Measurements from ENCODE around the gene MTHFD2L. TPM values are rescaled to one million over a fixed set of nuclear protein-coding genes. Genes with fewer than 3 reads are reported as not detected.
A peak's percentile ranks its signal among the peaks of the same experiment; 100 is the strongest.

Gene MTHFD2L
- total RNA-seq, 6 experiments from 2014 or later: 5.2 to 9.0 (median 8.1) TPM

- H3K4me3 Mint-ChIP-seq: peak overlapping the region; percentile 31
- peaks cover 63% of the 10 kb centered on the region for H3K4me1 Mint-ChIP-seq (ENCODE audit: low read depth)
- H3K27ac Mint-ChIP-seq: peak overlapping the region; percentile 94
- DNase-seq: peak; percentile 76
- no peaks in the 10 kb centered on the region; the same call in none of the 2 replicates for H3K27me3 Mint-ChIP-seq (ENCODE audit: insufficient read depth)
- H3K36me3 Mint-ChIP-seq (ENCODE audit: low read depth): no peaks in the 10 kb centered on the region
- H3K9me3 Mint-ChIP-seq: no peaks in the 10 kb centered on the region
- TF ChIP-seq, protein P1, sequence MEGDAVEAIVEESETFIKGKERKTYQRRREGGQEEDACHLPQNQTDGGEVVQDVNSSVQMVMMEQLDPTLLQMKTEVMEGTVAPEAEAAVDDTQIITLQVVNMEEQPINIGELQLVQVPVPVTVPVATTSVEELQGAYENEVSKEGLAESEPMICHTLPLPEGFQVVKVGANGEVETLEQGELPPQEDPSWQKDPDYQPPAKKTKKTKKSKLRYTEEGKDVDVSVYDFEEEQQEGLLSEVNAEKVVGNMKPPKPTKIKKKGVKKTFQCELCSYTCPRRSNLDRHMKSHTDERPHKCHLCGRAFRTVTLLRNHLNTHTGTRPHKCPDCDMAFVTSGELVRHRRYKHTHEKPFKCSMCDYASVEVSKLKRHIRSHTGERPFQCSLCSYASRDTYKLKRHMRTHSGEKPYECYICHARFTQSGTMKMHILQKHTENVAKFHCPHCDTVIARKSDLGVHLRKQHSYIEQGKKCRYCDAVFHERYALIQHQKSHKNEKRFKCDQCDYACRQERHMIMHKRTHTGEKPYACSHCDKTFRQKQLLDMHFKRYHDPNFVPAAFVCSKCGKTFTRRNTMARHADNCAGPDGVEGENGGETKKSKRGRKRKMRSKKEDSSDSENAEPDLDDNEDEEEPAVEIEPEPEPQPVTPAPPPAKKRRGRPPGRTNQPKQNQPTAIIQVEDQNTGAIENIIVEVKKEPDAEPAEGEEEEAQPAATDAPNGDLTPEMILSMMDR (IDR thresholded peaks at IDR 0.05): peak; percentile 99
Observed at GRCh38 chr4:74228691-74229640, 71.0 kb downstream of the MTHFD2L start.

- no peaks in the 10 kb centered on the region for H3K9me3 Mint-ChIP-seq
- H3K36me3 Mint-ChIP-seq (ENCODE audit: low read depth): no peaks in the 10 kb centered on the region
- H3K27ac Mint-ChIP-seq: peak overlapping the region; percentile 94
- TF ChIP-seq, protein P1 (IDR thresholded peaks at IDR 0.05): no peak
- H3K4me3 Mint-ChIP-seq: peak overlapping the region; percentile 78
- H3K4me1 Mint-ChIP-seq (ENCODE audit: low read depth): peaks cover 50% of the 10 kb centered on the region
- peak; percentile 88 for DNase-seq
- no peaks in the 10 kb centered on the region; the same call in none of the 2 replicates for H3K27me3 Mint-ChIP-seq (ENCODE audit: insufficient read depth)
Observed at GRCh38 chr4:74230902-74231499, 73.1 kb downstream of the MTHFD2L start.

DNA sequence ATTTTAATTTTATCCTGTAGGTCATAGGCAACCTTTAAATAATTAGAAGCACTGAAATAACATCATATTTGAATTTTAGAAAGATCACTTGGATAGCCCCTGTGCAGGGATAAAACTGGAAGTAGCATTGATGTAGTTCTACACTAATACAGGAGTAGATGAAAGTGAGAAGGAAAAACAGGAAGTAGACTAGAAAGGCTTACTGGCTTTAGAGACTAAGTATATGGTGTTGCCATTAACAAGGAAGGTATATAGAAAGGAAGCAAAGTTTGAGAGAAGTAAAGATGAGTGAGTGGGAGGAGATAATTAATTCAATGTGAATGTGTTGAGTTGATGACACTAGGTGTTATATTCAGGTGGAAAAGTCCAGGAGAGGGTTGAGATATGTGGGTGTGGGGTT is 77.2 kb downstream of the MTHFD2L start:
- TF ChIP-seq, protein P1 (IDR thresholded peaks at IDR 0.05): no peak
- Mint-ChIP-seq H3K9me3 (peaks cover 7% of the 10 kb centered on the region; the same call in 1 of the 2 replicates), H3K4me3 (no peak overlapping the region), H3K4me1 (ENCODE audit: low read depth) (peaks cover 31% of the 10 kb centered on the region), H3K36me3 (ENCODE audit: low read depth) (no peaks in the 10 kb centered on the region), H3K27ac (no peak overlapping the region), H3K27me3 (ENCODE audit: insufficient read depth) (no peaks in the 10 kb centered on the region; the same call in none of the 2 replicates)
- no peak for DNase-seq

- no peaks in the 10 kb centered on the region; the same call in 1 of the 2 replicates for H3K27me3 Mint-ChIP-seq (ENCODE audit: insufficient read depth)
- TF ChIP-seq, protein P1 (IDR thresholded peaks at IDR 0.05): no peak
- DNase-seq: no peak
- peaks cover 7% of the 10 kb centered on the region for H3K4me1 Mint-ChIP-seq (ENCODE audit: low read depth)
- H3K9me3 Mint-ChIP-seq: peaks cover 7% of the 10 kb centered on the region; the same call in 1 of the 2 replicates
- H3K4me3 Mint-ChIP-seq: no peak overlapping the region
- H3K36me3 Mint-ChIP-seq (ENCODE audit: low read depth): no peaks in the 10 kb centered on the region
- H3K27ac Mint-ChIP-seq: no peak overlapping the region
Observed at GRCh38 chr4:74237425-74237966, 79.6 kb downstream of the MTHFD2L start.

DNA sequence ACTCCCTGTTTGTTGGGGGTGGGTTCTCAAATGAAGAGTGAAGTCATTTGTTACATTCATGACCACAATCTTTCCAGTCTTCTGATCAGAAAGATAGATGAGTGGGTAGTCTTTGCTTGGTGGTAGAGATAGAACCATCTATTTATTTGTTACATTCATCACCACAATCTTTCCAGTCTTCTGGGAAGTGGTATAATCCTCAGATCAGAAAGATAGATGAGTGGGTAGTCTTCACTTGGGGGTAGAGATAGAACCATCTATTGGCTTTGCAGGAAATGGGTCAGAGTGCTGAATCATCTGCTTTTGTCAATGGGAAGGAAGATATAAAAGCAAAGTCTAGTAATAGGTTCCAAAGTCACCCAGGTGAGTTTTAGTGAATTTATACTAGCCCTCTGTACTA is 86.1 kb downstream of the MTHFD2L start:
- Mint-ChIP-seq H3K36me3 (ENCODE audit: low read depth) (no peaks in the 10 kb centered on the region), H3K4me3 (no peak overlapping the region), H3K27ac (no peak overlapping the region), H3K4me1 (ENCODE audit: low read depth) (no peaks in the 10 kb centered on the region), H3K27me3 (ENCODE audit: insufficient read depth) (no peaks in the 10 kb centered on the region), H3K9me3 (peaks cover 2% of the 10 kb centered on the region; the same call in 1 of the 2 replicates)
- TF ChIP-seq, protein P1 (IDR thresholded peaks at IDR 0.05): no peak
- DNase-seq: no peak
